Gastroesophageal sphincter (tissue), 3 donors: ENCODE results near the gene RAB25.

Experiments
- CTCF ChIP-seq, 4 experiments: fragments of 200-600 bp in 2 of 4; fragments of 450-650 bp in 2 of 4; sonication (generic) in 1 of 4; IDR thresholded peaks; one replicate each; pipeline ENCODE4 v1.5.1; 2017 to 2019; ENCODE audit warnings: antibody characterized with exemption in 4 of 4, mild to moderate bottlenecking in 2 of 4, moderate library complexity in 2 of 4
- EP300 ChIP-seq: sonication (generic); formaldehyde crosslinking; IDR thresholded peaks from one replicate; pipeline ENCODE4 v1.6.1; 2017; ENCODE audit warnings: antibody characterized with exemption, mild to moderate bottlenecking
- POLR2A ChIP-seq, 2 donors: fragments of 450-650 bp; IDR thresholded peaks; one replicate each; pipeline ENCODE4 v1.6.1; 2017; ENCODE audit warnings: antibody characterized with exemption in 2 of 2, mild to moderate bottlenecking in 2 of 2, moderate library complexity in 1 of 2
- POLR2AphosphoS5 ChIP-seq: sonication (generic); formaldehyde crosslinking; IDR thresholded peaks from one replicate; pipeline ENCODE4 v1.6.1; 2017; ENCODE audit warnings: antibody characterized with exemption

DNA sequence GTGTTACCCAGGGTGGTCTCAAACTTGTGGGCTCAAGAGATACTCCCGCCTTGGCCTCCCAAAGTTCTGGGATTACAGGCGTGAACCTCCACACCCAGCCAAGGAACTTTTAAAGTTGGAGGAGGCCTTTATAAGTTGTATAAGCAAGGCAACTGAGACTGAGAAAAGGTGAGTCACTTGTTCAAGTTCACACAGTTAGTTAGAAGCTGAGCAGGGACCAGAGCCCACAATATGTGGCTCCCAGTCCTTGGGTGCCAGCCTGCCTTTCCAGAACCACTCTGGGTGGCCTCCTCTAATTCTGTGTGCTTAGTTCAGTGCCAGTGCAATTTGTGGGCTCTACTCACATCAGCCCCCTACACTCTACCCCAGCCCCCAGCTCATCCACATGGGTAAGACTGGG, 3.7 kb downstream of the RAB25 start:
- TF ChIP-seq POLR2AphosphoS5 (no peak), CTCF (IDR thresholded peaks at IDR 0.05) (no peak), EP300 (no peak), POLR2A (IDR thresholded peaks at IDR 0.05) (no peak)
